Karpas-422 (cell line): Measurements from ENCODE around the gene MCAT. TPM values are rescaled to one million over a fixed set of nuclear protein-coding genes. Genes with fewer than 3 reads are reported as not detected.

Experiments used
- DNase-seq: peaks from one replicate; pipeline ENCODE4 v3.0.0-alpha.2; 2015
- H2AFZ ChIP-seq: fragments of 200-600 bp; sonication (generic); 2 replicates; pipeline ENCODE4 v1.6.1; 2014; ENCODE audit warnings: antibody characterized with exemption, low read length, mixed read lengths
- H3K27ac ChIP-seq: fragments of 200-600 bp; sonication (generic); 2 replicates; pipeline ENCODE4 v1.5.1; 2014; ENCODE audit warnings: mild to moderate bottlenecking, low read length, moderate library complexity
- H3K27me3 ChIP-seq: fragments of 200-600 bp; sonication (generic); 2 replicates; pipeline ENCODE4 v1.6.1; 2014; ENCODE audit warnings: low read length, mixed read lengths
- H3K36me3 ChIP-seq: fragments of 200-600 bp; sonication (generic); 2 replicates; pipeline ENCODE4 v1.6.1; 2014; ENCODE audit warnings: low read length, mixed read lengths; ENCODE audit not compliant: insufficient read depth
- H3K4me1 ChIP-seq: fragments of 200-600 bp; sonication (generic); 2 replicates; pipeline ENCODE4 v1.6.1; 2014; ENCODE audit warnings: mild to moderate bottlenecking, low read length, mixed read lengths
- H3K4me2 ChIP-seq: fragments of 200-600 bp; sonication (generic); 2 replicates; pipeline ENCODE4 v1.6.1; 2014; ENCODE audit warnings: low read length, low read depth, mild to moderate bottlenecking; ENCODE audit not compliant: poor library complexity, severe bottlenecking
- H3K4me3 ChIP-seq: fragments of 200-600 bp; sonication (generic); 2 replicates; pipeline ENCODE4 v1.5.1; 2014; ENCODE audit warnings: mild to moderate bottlenecking, antibody characterized with exemption, low read length, mixed read lengths
- H3K79me2 ChIP-seq: fragments of 200-600 bp; sonication (generic); 2 replicates; pipeline ENCODE4 v1.6.1; 2014; ENCODE audit warnings: mild to moderate bottlenecking, low read length, mixed read lengths
- H3K9ac ChIP-seq: fragments of 200-600 bp; sonication (generic); 2 replicates; pipeline ENCODE4 v1.6.0; 2014; ENCODE audit warnings: low read length
- H3K9me2 ChIP-seq: fragments of 200-600 bp; sonication (generic), shearing (Covaris generic); replicated peaks from 2 replicates; pipeline ENCODE4 v1.6.0; 2014; ENCODE audit warnings: mild to moderate bottlenecking, low read length, moderate library complexity; ENCODE audit not compliant: insufficient read depth
- H3K9me3 ChIP-seq: fragments of 300-700, 200-600 bp; sonication (generic); 2 replicates; pipeline ENCODE4 v1.6.1; 2014; ENCODE audit warnings: low read length, mixed read lengths
- H4K20me1 ChIP-seq: fragments of 200-600 bp; sonication (generic); 2 replicates; pipeline ENCODE4 v1.6.1; 2014; ENCODE audit warnings: mild to moderate bottlenecking, antibody characterized with exemption, low read length, low read depth; ENCODE audit not compliant: insufficient read depth
- total RNA-seq: library from RNA; depleted of rRNA; stranded (reverse); fragments of >200 nt; shearing (Covaris generic); gene quantifications from 2 replicates; pipeline ENCODE4 v1.2.3, GENCODE V29; 2014; ENCODE audit warnings: low replicate concordance

Gene MCAT
- total RNA-seq, 1 experiment from 2014 or later, result 15.0 TPM

DNA sequence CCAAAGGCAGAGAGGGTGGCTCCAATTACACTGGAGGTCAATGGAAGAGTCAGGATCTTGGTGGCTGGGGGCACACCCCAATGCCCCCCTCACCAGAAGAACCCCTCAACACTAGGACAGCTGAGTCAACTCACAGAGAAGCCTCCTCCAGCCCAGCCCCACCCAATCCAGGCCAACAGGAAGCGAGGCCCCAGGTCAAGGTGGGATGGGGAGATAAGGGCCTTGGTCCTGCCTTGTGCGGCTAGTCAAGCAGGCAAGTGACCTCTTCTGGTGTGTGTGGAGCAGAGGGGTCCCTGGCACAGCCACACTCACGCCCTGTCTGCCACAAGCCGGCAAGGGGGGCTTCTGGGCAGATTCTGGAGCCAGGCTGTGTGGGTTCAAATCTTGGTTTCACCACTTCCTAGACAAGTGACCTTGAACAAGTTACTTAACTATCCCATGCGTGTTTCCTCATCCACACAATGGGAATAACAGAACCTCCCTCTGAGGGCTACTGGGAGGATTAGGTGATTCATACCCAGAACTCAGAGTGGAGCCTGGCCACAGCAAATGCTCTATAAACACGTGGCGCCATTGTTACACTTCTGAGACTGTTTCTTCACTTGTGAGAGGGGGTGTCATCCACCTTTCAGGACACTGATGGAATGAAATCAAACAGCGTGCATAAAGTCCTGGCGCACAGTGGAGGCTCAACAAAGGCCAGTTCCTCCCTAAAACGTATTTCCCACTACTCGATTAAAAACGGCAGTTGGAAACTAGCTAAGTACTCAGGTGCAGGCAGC lies 40.5 kb upstream of the MCAT start:
- H2AFZ ChIP-seq, result no peak overlapping the region
- no peak overlapping the region for H3K4me2 ChIP-seq
- no peaks in the 10 kb centered on the region for H3K27me3 ChIP-seq
- no peak overlapping the region for H3K27ac ChIP-seq
- H4K20me1 ChIP-seq, result no peaks in the 10 kb centered on the region
- no peaks in the 10 kb centered on the region for H3K9me3 ChIP-seq
- DNase-seq, result no peak
- no peak overlapping the region for H3K9ac ChIP-seq
- H3K4me1 ChIP-seq, result peaks cover 13% of the 10 kb centered on the region
- H3K4me3 ChIP-seq, result no peak overlapping the region
- H3K36me3 ChIP-seq, result peaks cover 24% of the 10 kb centered on the region
- H3K79me2 ChIP-seq, result peaks cover 46% of the 10 kb centered on the region
- no peaks in the 10 kb centered on the region for H3K9me2 ChIP-seq

DNA sequence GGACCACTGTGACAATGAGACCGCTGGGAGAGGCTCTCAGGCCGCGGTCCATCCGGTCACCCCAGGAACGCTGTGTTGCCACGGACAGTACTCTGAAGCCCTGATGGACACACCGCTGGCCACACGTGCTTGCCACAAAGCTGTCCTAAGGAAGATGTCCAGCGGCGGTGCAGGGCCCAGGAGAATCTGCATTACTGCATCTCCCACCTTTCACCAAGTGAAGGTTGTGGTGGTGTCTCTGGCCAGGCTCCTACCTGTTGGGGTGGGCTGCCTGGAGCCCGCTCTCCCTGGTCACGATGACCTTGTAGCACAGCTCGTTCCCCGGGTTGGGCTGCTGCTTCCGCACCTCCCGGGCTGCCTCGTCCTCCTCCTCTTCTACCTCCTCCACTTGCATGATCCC lies 39.5 kb upstream of the MCAT start:
- no peaks in the 10 kb centered on the region for H3K9me2 ChIP-seq
- H3K27ac ChIP-seq, result no peak overlapping the region
- no peaks in the 10 kb centered on the region for H4K20me1 ChIP-seq
- no peak overlapping the region for H3K4me3 ChIP-seq
- peaks cover 46% of the 10 kb centered on the region for H3K79me2 ChIP-seq
- no peaks in the 10 kb centered on the region for H3K27me3 ChIP-seq
- H3K9me3 ChIP-seq, result no peaks in the 10 kb centered on the region
- no peak overlapping the region for H2AFZ ChIP-seq
- peaks cover 8% of the 10 kb centered on the region for H3K4me1 ChIP-seq
- no peak overlapping the region for H3K4me2 ChIP-seq
- H3K9ac ChIP-seq, result no peak overlapping the region
- DNase-seq, result no peak
- peaks cover 27% of the 10 kb centered on the region for H3K36me3 ChIP-seq

GRCh38 chr22:43182118-43182517 lies 38.9 kb upstream of the MCAT start:
- Histone ChIP-seq H3K9me3 (no peaks in the 10 kb centered on the region), H3K9me2 (no peaks in the 10 kb centered on the region), H4K20me1 (no peaks in the 10 kb centered on the region), H3K4me3 (no peak overlapping the region), H3K9ac (no peak overlapping the region), H3K4me2 (no peak overlapping the region), H3K79me2 (peaks cover 46% of the 10 kb centered on the region), H3K27ac (no peak overlapping the region), H3K4me1 (peaks cover 7% of the 10 kb centered on the region), H2AFZ (no peak overlapping the region), H3K27me3 (no peaks in the 10 kb centered on the region), H3K36me3 (peaks cover 31% of the 10 kb centered on the region)
- no peak for DNase-seq

DNA sequence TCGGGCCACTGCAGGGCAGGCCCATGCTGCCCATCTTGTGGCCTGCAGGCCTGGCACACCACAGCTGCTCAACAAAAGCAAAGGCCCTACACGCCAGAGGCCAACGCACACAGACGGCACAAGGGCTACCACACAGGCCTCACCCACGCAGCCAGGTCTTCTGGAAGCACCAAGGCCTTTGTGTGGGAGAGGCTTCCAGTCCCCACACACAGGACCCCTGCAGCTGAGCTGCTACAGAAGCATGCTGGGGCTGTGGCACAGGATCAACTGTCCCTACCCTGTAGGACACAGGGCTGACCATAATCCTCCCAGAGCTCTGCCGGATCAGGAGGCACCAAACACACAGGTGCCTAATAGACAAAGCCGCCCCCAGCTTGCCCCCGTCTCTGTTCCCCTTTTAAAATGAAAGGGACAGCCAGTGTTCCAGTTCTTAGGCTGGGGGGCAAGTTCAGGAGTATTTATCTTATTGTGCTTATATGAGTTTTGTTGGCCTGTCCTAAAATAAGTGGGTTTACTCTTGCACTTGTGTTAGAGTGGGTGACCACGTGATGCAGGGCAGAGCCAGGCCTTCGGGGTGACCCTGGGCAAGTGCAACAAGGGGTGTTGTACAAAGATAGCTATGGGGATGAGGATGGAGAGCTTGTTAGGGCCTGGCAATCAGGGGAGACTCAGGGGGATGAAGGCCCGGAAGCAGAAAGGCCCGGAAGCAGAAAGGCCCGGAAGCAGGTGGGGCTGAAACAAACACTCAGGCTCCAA lies 38.3 kb upstream of the MCAT start:
- Histone ChIP-seq H3K27me3 (no peaks in the 10 kb centered on the region), H2AFZ (no peak overlapping the region), H3K9me2 (no peaks in the 10 kb centered on the region), H3K4me2 (no peak overlapping the region), H3K9me3 (no peaks in the 10 kb centered on the region), H4K20me1 (no peaks in the 10 kb centered on the region), H3K79me2 (peaks cover 43% of the 10 kb centered on the region), H3K4me1 (peaks cover 7% of the 10 kb centered on the region), H3K4me3 (no peak overlapping the region), H3K27ac (no peak overlapping the region), H3K9ac (no peak overlapping the region), H3K36me3 (peaks cover 31% of the 10 kb centered on the region)
- no peak for DNase-seq

DNA sequence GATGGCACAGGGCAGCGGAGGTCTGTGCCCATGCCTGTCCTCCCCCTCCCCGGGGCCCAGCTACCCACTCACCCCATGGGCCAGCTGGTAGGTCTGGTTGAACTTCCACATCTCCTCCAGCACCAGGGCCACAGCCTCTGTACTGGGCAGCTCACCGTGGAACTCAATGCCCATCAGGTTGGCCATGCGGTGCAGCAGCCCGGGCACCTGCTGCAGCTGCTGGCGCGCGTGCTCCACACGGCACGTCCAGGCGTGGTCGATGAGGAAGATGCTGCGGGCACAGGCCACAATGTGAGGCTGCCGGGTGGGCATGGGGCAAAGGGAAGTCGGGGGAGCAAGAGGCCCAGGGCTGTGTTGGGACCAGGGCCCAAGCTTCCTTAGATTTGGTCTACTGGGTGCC lies 37.5 kb upstream of the MCAT start:
- H3K9ac ChIP-seq, result no peak overlapping the region
- no peak overlapping the region for H3K27ac ChIP-seq
- H3K36me3 ChIP-seq, result peaks cover 34% of the 10 kb centered on the region
- no peak for DNase-seq
- H4K20me1 ChIP-seq, result no peaks in the 10 kb centered on the region
- no peak overlapping the region for H3K4me2 ChIP-seq
- peaks cover 5% of the 10 kb centered on the region for H3K4me1 ChIP-seq
- H2AFZ ChIP-seq, result no peak overlapping the region
- H3K4me3 ChIP-seq, result no peak overlapping the region
- no peaks in the 10 kb centered on the region for H3K27me3 ChIP-seq
- H3K9me2 ChIP-seq, result no peaks in the 10 kb centered on the region
- no peaks in the 10 kb centered on the region for H3K9me3 ChIP-seq
- H3K79me2 ChIP-seq, result peaks cover 35% of the 10 kb centered on the region

DNA sequence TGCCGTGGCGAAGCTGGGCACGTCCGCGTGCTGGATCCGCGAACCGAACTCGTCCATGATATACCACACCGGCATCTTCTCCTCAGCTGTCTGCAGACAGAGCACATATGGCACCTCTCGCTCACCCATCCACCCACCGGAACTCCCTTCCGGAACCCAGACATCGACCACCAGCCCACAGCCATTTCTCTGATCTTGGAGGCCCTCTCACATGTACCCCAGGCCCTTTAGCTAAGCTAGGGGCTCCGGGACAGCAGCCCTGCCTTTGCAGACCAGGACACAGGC lies 36.7 kb upstream of the MCAT start:
- no peaks in the 10 kb centered on the region for H4K20me1 ChIP-seq
- no peak overlapping the region for H2AFZ ChIP-seq
- no peaks in the 10 kb centered on the region for H3K27me3 ChIP-seq
- H3K9me2 ChIP-seq, result no peaks in the 10 kb centered on the region
- peaks cover 29% of the 10 kb centered on the region for H3K79me2 ChIP-seq
- no peak for DNase-seq
- no peak overlapping the region for H3K27ac ChIP-seq
- no peak overlapping the region for H3K4me2 ChIP-seq
- no peaks in the 10 kb centered on the region for H3K9me3 ChIP-seq
- H3K4me3 ChIP-seq, result no peak overlapping the region
- H3K4me1 ChIP-seq, result no peaks in the 10 kb centered on the region
- no peak overlapping the region for H3K9ac ChIP-seq
- H3K36me3 ChIP-seq, result peaks cover 34% of the 10 kb centered on the region

DNA sequence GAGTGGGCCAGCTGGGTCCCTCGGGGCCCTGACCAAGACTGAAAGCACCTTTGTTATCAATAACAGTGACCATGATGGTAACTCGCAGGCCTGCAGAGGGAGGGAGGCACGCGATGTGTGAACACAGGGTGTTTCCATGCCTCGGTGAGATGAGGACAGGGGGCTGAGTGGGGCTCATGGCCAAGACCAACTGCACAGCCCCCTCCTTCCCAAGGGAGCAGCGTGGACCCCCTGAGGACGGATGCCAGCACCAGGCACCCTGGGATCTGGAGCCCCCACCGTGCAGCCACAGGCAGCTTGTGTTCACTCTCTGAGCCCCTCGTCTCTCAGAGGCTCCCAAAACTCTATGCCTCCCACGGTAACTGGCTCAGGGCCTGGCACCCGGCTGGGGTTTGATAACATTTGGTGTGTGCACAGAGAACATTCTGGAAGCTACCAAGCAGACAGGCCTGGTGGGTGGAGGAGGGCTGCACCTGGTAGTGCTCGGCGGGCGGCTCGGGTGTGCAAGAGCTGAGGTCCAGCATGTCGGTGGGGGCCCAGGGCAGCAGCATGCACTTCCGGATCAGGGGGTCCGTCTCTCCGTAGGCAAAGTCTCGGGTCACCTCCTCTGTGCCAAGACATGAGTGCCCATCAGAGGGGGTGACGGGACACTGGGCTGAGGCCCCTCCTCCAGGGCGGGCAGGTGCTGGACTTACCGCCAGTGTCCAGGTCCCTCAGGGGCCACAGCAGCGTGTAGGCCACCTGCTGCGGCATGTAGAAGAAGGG lies 36.1 kb upstream of the MCAT start:
- H3K4me3 ChIP-seq, result no peak overlapping the region
- H2AFZ ChIP-seq, result no peak overlapping the region
- H3K9me3 ChIP-seq, result no peaks in the 10 kb centered on the region
- H3K9ac ChIP-seq, result no peak overlapping the region
- no peaks in the 10 kb centered on the region for H3K27me3 ChIP-seq
- peaks cover 34% of the 10 kb centered on the region for H3K36me3 ChIP-seq
- no peak overlapping the region for H3K27ac ChIP-seq
- no peak for DNase-seq
- H3K4me2 ChIP-seq, result no peak overlapping the region
- peaks cover 24% of the 10 kb centered on the region for H3K79me2 ChIP-seq
- H3K9me2 ChIP-seq, result no peaks in the 10 kb centered on the region
- no peaks in the 10 kb centered on the region for H3K4me1 ChIP-seq
- H4K20me1 ChIP-seq, result no peaks in the 10 kb centered on the region

GRCh38 chr22:43177479-43177878 lies 34.3 kb upstream of the MCAT start:
- Histone ChIP-seq H3K27me3 (no peaks in the 10 kb centered on the region), H2AFZ (no peak overlapping the region), H3K27ac (no peak overlapping the region), H4K20me1 (no peaks in the 10 kb centered on the region), H3K9me2 (no peaks in the 10 kb centered on the region), H3K9me3 (no peaks in the 10 kb centered on the region), H3K4me2 (no peak overlapping the region), H3K9ac (no peak overlapping the region), H3K36me3 (peaks cover 34% of the 10 kb centered on the region), H3K79me2 (peaks cover 6% of the 10 kb centered on the region; the same call in 1 of the 2 replicates), H3K4me1 (no peaks in the 10 kb centered on the region), H3K4me3 (no peak overlapping the region)
- no peak for DNase-seq
